HL-60 (cell line): ENCODE measurements around the gene PPP1R16B.

ENCODE experiments used
- CTCF ChIP-seq: IDR thresholded peaks from one replicate; pipeline ENCODE4 v1.5.1; 2011; ENCODE audit warnings: low read length, control low read depth, inconsistent platforms; ENCODE audit not compliant: insufficient read depth
- POLR2AphosphoS5 ChIP-seq: IDR thresholded peaks from 2 replicates; pipeline ENCODE4 v1.6.1; 2012; ENCODE audit warnings: low read depth
- SPI1 ChIP-seq: IDR thresholded peaks from 2 replicates; pipeline ENCODE4 v1.6.1; 2012; ENCODE audit warnings: low read depth, mild to moderate bottlenecking, borderline replicate concordance

GRCh38 chr20:38782275-38782674 lies 23.2 kb upstream of the PPP1R16B start:
- TF ChIP-seq CTCF (no peak), SPI1 (no peak), POLR2AphosphoS5 (no peak)
